MM.1S (cell line): Measurements from ENCODE around the gene PPM1E.

ENCODE experiments used
- DNase-seq: peaks from one replicate; pipeline ENCODE4 v3.0.0-alpha.2; 2015
- H2AFZ ChIP-seq: fragments of 300-600 bp; sonication (generic); 2 replicates; pipeline ENCODE4 v1.6.0; 2016; ENCODE audit warnings: antibody characterized with exemption, low read length
- H3F3A ChIP-seq: fragments of 300-600 bp; sonication (generic); 2 replicates; pipeline ENCODE4 v1.6.1; 2016; ENCODE audit warnings: mild to moderate bottlenecking, antibody characterized with exemption, low read length, moderate library complexity, mixed read lengths; ENCODE audit not compliant: insufficient read depth
- H3K27ac ChIP-seq: fragments of 300-600 bp; sonication (generic); 2 replicates; pipeline ENCODE4 v1.5.1; 2016; ENCODE audit warnings: mild to moderate bottlenecking, low read length
- H3K27me3 ChIP-seq: fragments of 300-600 bp; sonication (generic); replicated peaks from 2 replicates; pipeline ENCODE4 v1.6.0; 2016; ENCODE audit warnings: low read length; ENCODE audit not compliant: insufficient read depth
- H3K36me3 ChIP-seq: fragments of 300-600 bp; sonication (generic); replicated peaks from 2 replicates; pipeline ENCODE4 v1.6.1; 2016; ENCODE audit warnings: mild to moderate bottlenecking, low read length, mixed read lengths; ENCODE audit not compliant: insufficient read depth
- H3K4me1 ChIP-seq: fragments of 300-600 bp; sonication (generic); 2 replicates; pipeline ENCODE4 v1.6.1; 2016; ENCODE audit warnings: low read length, mixed read lengths
- H3K4me2 ChIP-seq: fragments of 300-600 bp; sonication (generic); 2 replicates; pipeline ENCODE4 v1.6.0; 2016; ENCODE audit warnings: low read depth, low read length
- H3K4me3 ChIP-seq: fragments of 300-600 bp; sonication (generic); 2 replicates; pipeline ENCODE4 v1.5.1; 2016; ENCODE audit warnings: low read length, mixed read lengths
- H3K79me2 ChIP-seq: fragments of 300-600 bp; sonication (generic); 2 replicates; pipeline ENCODE4 v1.6.1; 2016; ENCODE audit warnings: mixed run types, low read length, mixed read lengths
- H3K9ac ChIP-seq: fragments of 300-600 bp; sonication (generic); 2 replicates; pipeline ENCODE4 v1.6.1; 2016; ENCODE audit warnings: low read length, mixed read lengths
- H3K9me2 ChIP-seq: fragments of 300-600 bp; sonication (generic); replicated peaks from 2 replicates; pipeline ENCODE4 v1.6.1; 2016; ENCODE audit warnings: mild to moderate bottlenecking, low read length, mixed read lengths; ENCODE audit not compliant: insufficient read depth
- H3K9me3 ChIP-seq: fragments of 300-600 bp; sonication (generic); replicated peaks from 2 replicates; pipeline ENCODE4 v1.6.1; 2016; ENCODE audit warnings: mild to moderate bottlenecking, low read length, mixed read lengths; ENCODE audit not compliant: insufficient read depth
- H4K20me1 ChIP-seq: fragments of 300-600 bp; sonication (generic); 2 replicates; pipeline ENCODE4 v1.6.1; 2016; ENCODE audit warnings: mild to moderate bottlenecking, low read length, moderate library complexity, mixed read lengths; ENCODE audit not compliant: insufficient read depth
- EZH2 ChIP-seq: fragments of 300-600 bp; sonication (generic); optimal IDR thresholded peaks from 2 replicates; pipeline ENCODE3; 2017; ENCODE audit warnings: low read depth, mild to moderate bottlenecking, antibody characterized with exemption, low read length, mixed read lengths
- EZH2phosphoT487 ChIP-seq: fragments of 300-600 bp; sonication (generic); IDR thresholded peaks from 2 replicates; pipeline ENCODE4 v1.6.1; 2018; ENCODE audit warnings: antibody characterized with exemption, low read length
- TF ChIP-seq, protein P1 (sequence below): fragments of 300-600 bp; sonication (generic); IDR thresholded peaks from 2 replicates; pipeline ENCODE4 v1.5.1; 2016; ENCODE audit warnings: antibody characterized with exemption, low read length, mixed read lengths

The PPM1E gene

DNA sequence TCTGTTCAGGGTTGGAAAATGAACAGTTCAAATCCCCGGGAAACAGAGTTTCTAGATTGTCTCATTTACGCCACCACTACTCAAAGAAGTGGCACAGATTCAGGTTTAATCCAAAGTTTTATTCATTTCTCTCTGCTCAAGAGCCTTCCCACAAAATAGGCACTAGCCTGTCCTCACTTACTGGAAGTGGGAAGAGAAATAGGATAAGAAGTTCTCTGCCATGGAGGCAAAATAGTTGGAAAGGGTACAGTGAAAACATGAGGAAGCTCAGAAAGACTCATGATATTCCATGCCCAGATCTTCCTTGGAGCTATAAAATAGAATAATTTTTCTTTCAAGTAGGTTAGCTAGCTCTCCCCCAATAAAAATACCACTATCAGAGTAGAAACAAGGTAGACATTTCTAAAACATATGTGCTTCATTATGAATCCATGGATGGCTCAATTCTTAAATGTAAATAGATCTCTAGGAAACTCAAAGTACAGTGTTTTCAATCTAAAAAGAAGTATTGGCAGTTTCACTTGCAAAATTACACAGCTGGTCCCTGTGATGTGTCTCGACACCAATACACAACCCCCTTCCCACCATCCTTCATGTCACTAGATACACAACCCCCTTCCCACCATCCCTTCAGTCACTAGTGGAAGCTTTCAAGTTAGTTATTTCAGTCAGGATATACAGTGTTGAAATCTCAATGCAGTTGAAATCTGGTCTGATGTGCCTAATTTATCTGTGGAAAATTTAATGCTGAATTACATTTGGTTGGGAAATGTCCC lies 225.2 kb downstream of the PPM1E start:
- Histone ChIP-seq H3K9me2 (no peaks in the 10 kb centered on the region), H2AFZ (no peak overlapping the region), H4K20me1 (no peaks in the 10 kb centered on the region), H3K4me2 (no peak overlapping the region), H3K36me3 (no peaks in the 10 kb centered on the region), H3K79me2 (no peaks in the 10 kb centered on the region), H3F3A (no peaks in the 10 kb centered on the region), H3K27ac (no peak overlapping the region), H3K4me3 (no peak overlapping the region), H3K9ac (no peak overlapping the region), H3K4me1 (no peaks in the 10 kb centered on the region), H3K27me3 (no peaks in the 10 kb centered on the region), H3K9me3 (no peaks in the 10 kb centered on the region)
- no peak for DNase-seq
- TF ChIP-seq, protein P1, sequence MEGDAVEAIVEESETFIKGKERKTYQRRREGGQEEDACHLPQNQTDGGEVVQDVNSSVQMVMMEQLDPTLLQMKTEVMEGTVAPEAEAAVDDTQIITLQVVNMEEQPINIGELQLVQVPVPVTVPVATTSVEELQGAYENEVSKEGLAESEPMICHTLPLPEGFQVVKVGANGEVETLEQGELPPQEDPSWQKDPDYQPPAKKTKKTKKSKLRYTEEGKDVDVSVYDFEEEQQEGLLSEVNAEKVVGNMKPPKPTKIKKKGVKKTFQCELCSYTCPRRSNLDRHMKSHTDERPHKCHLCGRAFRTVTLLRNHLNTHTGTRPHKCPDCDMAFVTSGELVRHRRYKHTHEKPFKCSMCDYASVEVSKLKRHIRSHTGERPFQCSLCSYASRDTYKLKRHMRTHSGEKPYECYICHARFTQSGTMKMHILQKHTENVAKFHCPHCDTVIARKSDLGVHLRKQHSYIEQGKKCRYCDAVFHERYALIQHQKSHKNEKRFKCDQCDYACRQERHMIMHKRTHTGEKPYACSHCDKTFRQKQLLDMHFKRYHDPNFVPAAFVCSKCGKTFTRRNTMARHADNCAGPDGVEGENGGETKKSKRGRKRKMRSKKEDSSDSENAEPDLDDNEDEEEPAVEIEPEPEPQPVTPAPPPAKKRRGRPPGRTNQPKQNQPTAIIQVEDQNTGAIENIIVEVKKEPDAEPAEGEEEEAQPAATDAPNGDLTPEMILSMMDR: no peak
- TF ChIP-seq EZH2: no peak
- no peak for TF ChIP-seq EZH2phosphoT487

DNA sequence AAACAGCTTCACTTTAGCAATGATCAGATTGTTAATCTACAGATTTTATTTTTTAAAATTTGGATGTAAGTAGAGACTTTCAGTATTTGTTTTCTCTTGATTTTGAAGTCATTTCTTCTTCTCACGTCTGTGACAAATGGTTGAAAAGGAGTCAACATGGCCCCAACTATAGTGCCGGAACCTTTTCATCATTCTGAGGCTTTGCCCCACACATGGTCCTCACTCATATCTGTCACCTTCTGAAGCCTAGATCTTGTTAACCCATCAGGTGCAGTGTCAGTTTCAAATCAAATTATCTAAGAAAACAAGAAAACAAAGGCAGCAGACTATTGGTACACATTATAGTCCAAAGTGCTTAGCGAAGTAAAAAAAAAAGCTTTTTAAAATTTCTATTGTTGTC lies 227.0 kb downstream of the PPM1E start:
- no peaks in the 10 kb centered on the region for H3K36me3 ChIP-seq
- H3K27me3 ChIP-seq: no peaks in the 10 kb centered on the region
- no peaks in the 10 kb centered on the region for H3K9me2 ChIP-seq
- no peaks in the 10 kb centered on the region for H4K20me1 ChIP-seq
- H3K79me2 ChIP-seq: no peaks in the 10 kb centered on the region
- no peaks in the 10 kb centered on the region for H3F3A ChIP-seq
- TF ChIP-seq, protein P1: no peak
- TF ChIP-seq EZH2 (no peak), EZH2phosphoT487 (no peak)
- no peak overlapping the region for H2AFZ ChIP-seq
- no peak overlapping the region for H3K4me3 ChIP-seq
- no peaks in the 10 kb centered on the region for H3K4me1 ChIP-seq
- H3K4me2 ChIP-seq: no peak overlapping the region
- H3K9me3 ChIP-seq: no peaks in the 10 kb centered on the region
- H3K27ac ChIP-seq: no peak overlapping the region
- no peak for DNase-seq
- no peak overlapping the region for H3K9ac ChIP-seq

DNA sequence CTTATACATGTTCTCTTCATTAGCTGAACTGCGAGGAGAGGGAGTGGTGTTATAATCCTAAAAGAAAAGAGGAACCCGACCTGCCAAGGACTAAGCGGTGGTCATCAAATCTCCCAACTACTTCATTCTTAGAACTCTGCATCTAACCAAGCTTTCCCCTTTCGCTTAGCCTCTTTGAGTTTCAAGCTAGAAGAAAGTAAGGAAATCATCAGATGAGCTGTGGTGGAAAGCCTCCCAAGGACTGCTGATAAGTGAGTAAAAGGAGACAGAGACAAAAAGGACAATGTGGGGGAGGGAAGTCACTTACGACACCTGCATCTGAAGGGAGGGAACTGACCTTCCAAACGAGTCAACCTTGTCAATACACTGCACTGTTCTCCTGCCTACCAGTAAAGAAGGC lies 229.7 kb downstream of the PPM1E start:
- H3K9me2 ChIP-seq: no peaks in the 10 kb centered on the region
- H3K27me3 ChIP-seq: no peaks in the 10 kb centered on the region
- no peak for DNase-seq
- H3K9ac ChIP-seq: no peak overlapping the region
- no peak overlapping the region for H3K27ac ChIP-seq
- H3K4me2 ChIP-seq: no peak overlapping the region
- no peak overlapping the region for H2AFZ ChIP-seq
- no peaks in the 10 kb centered on the region for H3K4me1 ChIP-seq
- TF ChIP-seq EZH2phosphoT487 (no peak), EZH2 (no peak)
- TF ChIP-seq, protein P1: no peak
- no peaks in the 10 kb centered on the region for H3K79me2 ChIP-seq
- H3F3A ChIP-seq: no peaks in the 10 kb centered on the region
- H3K36me3 ChIP-seq: no peaks in the 10 kb centered on the region
- H3K4me3 ChIP-seq: no peak overlapping the region
- no peaks in the 10 kb centered on the region for H3K9me3 ChIP-seq
- H4K20me1 ChIP-seq: no peaks in the 10 kb centered on the region
